PC-3 (cell line): ENCODE data around the gene EFCAB11. TPM values are rescaled to one million over a fixed set of nuclear protein-coding genes. Genes with fewer than 3 reads are reported as not detected.
A peak's percentile ranks its signal among the peaks of the same experiment; 100 is the strongest.

ENCODE experiments used
- ATAC-seq: fragments of 200-7000 bp; cut with Tn5 transposase; 2 replicates; pipeline ENCODE4 v1.9.1; 2020; ENCODE audit warnings: mild to moderate bottlenecking, moderate library complexity
- BruUV-seq: library from RNA; stranded (reverse); fragments of 400-500 nt; replicated peaks from 2 replicates; lab custom pipeline; 2021; lab: Mats Ljungman, UMichigan
- CTCF ChIA-PET: fragments of 300-600 bp; sonication (Branson Sonifier 250); formaldehyde crosslinking; loops from one replicate; lab custom pipeline; 2022; ENCODE audit warnings: antibody characterized with exemption; lab: Charles Lee
- POLR2A ChIA-PET: fragments of 300-600 bp; sonication (Branson Sonifier 250); formaldehyde crosslinking; loops from one replicate; lab custom pipeline; 2022; ENCODE audit warnings: antibody characterized with exemption; ENCODE audit not compliant: unreplicated experiment; lab: Charles Lee
- DNase-seq: peaks from one replicate; pipeline ENCODE4 v3.0.0-alpha.2; 2015
- H2AFZ ChIP-seq: fragments of 300-600 bp; sonication (generic); 2 replicates; pipeline ENCODE4 v1.6.0; 2016; ENCODE audit warnings: antibody characterized with exemption, low read length
- H3F3A ChIP-seq: fragments of 300-600 bp; sonication (generic); one replicate; pipeline ENCODE4 v1.6.0; 2017; ENCODE audit warnings: antibody characterized with exemption, low read length, control low read depth, mild to moderate bottlenecking; ENCODE audit not compliant: unreplicated experiment
- H3K27ac ChIP-seq: fragments of 300-600 bp; sonication (generic); 2 replicates; pipeline ENCODE4 v1.5.1; 2016; ENCODE audit warnings: mild to moderate bottlenecking, low read length
- H3K27me3 ChIP-seq: fragments of 300-600 bp; sonication (generic); 2 replicates; pipeline ENCODE4 v1.6.1; 2016; ENCODE audit warnings: low read length, mixed read lengths
- H3K36me3 ChIP-seq: fragments of 300-600 bp; sonication (generic); 2 replicates; pipeline ENCODE4 v1.6.1; 2016; ENCODE audit warnings: low read depth, mixed run types, low read length, mixed read lengths
- H3K4me1 ChIP-seq: fragments of 300-600 bp; sonication (generic); 2 replicates; pipeline ENCODE4 v1.5.1; 2016; ENCODE audit warnings: low read length; ENCODE audit not compliant: insufficient read depth
- H3K4me2 ChIP-seq: fragments of 300-600 bp; sonication (generic); 2 replicates; pipeline ENCODE4 v1.6.0; 2016; ENCODE audit warnings: low read length
- H3K4me3 ChIP-seq: fragments of 300-600 bp; sonication (generic); 2 replicates; pipeline ENCODE4 v1.5.1; 2016; ENCODE audit warnings: mild to moderate bottlenecking, low read length, mixed read lengths
- H3K79me2 ChIP-seq: fragments of 300-600 bp; sonication (generic); 2 replicates; pipeline ENCODE4 v1.6.1; 2017; ENCODE audit warnings: low read length, mixed read lengths
- H3K9ac ChIP-seq: fragments of 300-600 bp; sonication (generic); 2 replicates; pipeline ENCODE4 v1.6.0; 2016; ENCODE audit warnings: mild to moderate bottlenecking, low read length
- H3K9me2 ChIP-seq: fragments of 300-600 bp; sonication (generic); replicated peaks from 2 replicates; pipeline ENCODE4 v1.6.1; 2016; ENCODE audit warnings: mixed run types, low read length, mixed read lengths
- H3K9me3 ChIP-seq: fragments of 300-600 bp; sonication (generic); 2 replicates; pipeline ENCODE4 v1.6.1; 2016; ENCODE audit warnings: low read length, mixed read lengths
- H4K20me1 ChIP-seq: fragments of 300-600 bp; sonication (generic); 2 replicates; pipeline ENCODE4 v1.6.1; 2016; ENCODE audit warnings: low read length, mixed read lengths
- CTCF ChIP-seq: fragments of 300-600 bp; sonication (generic); conservative IDR thresholded peaks from 2 replicates; pipeline ENCODE4 v1.5.1; 2017; ENCODE audit warnings: antibody characterized with exemption, low read depth, mild to moderate bottlenecking, low read length
- EZH2 ChIP-seq: fragments of 300-600 bp; sonication (generic); IDR thresholded peaks from one replicate; pipeline ENCODE4 v1.6.1; 2017; ENCODE audit warnings: antibody characterized with exemption, mild to moderate bottlenecking, low read length; ENCODE audit not compliant: unreplicated experiment
- EZH2phosphoT487 ChIP-seq: fragments of 300-600 bp; sonication (generic); IDR thresholded peaks from 2 replicates; pipeline ENCODE4 v1.6.1; 2018; ENCODE audit warnings: mild to moderate bottlenecking, antibody characterized with exemption, low read length, borderline replicate concordance
- intact Hi-C: fragments of 100-400 bp; cut with micrococcal nuclease; formaldehyde crosslinking; loops from 2 replicates; pipeline ENCODE4 v1.9.0; 2023
- total RNA-seq: library from RNA; depleted of rRNA; stranded (reverse); fragments of >200 nt; gene quantifications from 2 replicates; pipeline ENCODE4 v1.2.3, GENCODE V29; 2014

Gene EFCAB11
- total RNA-seq, 1 experiment from 2014 or later: 7.0 TPM

- CTCF ChIA-PET: no interaction called here
- no peaks in the 10 kb centered on the region for H3K9me2 ChIP-seq
- TF ChIP-seq CTCF: no peak
- no peak for TF ChIP-seq EZH2phosphoT487
- TF ChIP-seq EZH2: no peak
Observed at GRCh38 chr14:89959853-89960445, 5.4 kb upstream of the EFCAB11 start.

GRCh38 chr14:89958966-89959365, 4.4 kb upstream of the EFCAB11 start:
- Histone ChIP-seq H3K9me3 (no peaks in the 10 kb centered on the region), H3K4me2 (no peak overlapping the region), H4K20me1 (peaks cover 11% of the 10 kb centered on the region; the same call in 1 of the 2 replicates), H3K4me3 (no peak overlapping the region), H3K4me1 (peaks cover 14% of the 10 kb centered on the region), H3F3A (no peaks in the 10 kb centered on the region), H2AFZ (no peak overlapping the region), H3K36me3 (peaks cover 46% of the 10 kb centered on the region), H3K27ac (no peak overlapping the region), H3K27me3 (no peaks in the 10 kb centered on the region), H3K9me2 (no peaks in the 10 kb centered on the region), H3K9ac (no peak overlapping the region), H3K79me2 (peaks cover 79% of the 10 kb centered on the region)
- intact Hi-C loops: loop anchor here (5.0 kb wide), 1 partner anchor 1397 kb away; the partner anchor contains the start of gene ZC3H14
- ATAC-seq (no peak), DNase-seq (no peak)
- POLR2A ChIA-PET: no interaction called here
- CTCF ChIA-PET: no interaction called here
- BruUV-seq: no TSS peak
- TF ChIP-seq EZH2phosphoT487: no peak
- TF ChIP-seq EZH2: no peak
- no peak for TF ChIP-seq CTCF

More at GRCh38 chr14:89959853-89960445, 5.4 kb upstream of the EFCAB11 start:
- intact Hi-C loops: loop anchor here (5.0 kb wide), 1 partner anchor 1398 kb away; the partner anchor contains the start of gene ZC3H14
- H3K79me2 ChIP-seq: peaks cover 83% of the 10 kb centered on the region
- H3K27ac ChIP-seq: no peak overlapping the region
- peaks cover 14% of the 10 kb centered on the region for H3K4me1 ChIP-seq
- H4K20me1 ChIP-seq: peaks cover 11% of the 10 kb centered on the region; the same call in 1 of the 2 replicates
- H3K27me3 ChIP-seq: no peaks in the 10 kb centered on the region
- no peak overlapping the region for H3K4me2 ChIP-seq
- BruUV-seq: no TSS peak
- no peak for ATAC-seq
- peaks cover 53% of the 10 kb centered on the region for H3K36me3 ChIP-seq
- no peaks in the 10 kb centered on the region for H3K9me3 ChIP-seq
- no peak overlapping the region for H3K4me3 ChIP-seq
- no peak overlapping the region for H2AFZ ChIP-seq
- DNase-seq: no peak
- POLR2A ChIA-PET: no interaction called here
- H3F3A ChIP-seq: no peaks in the 10 kb centered on the region
- H3K9ac ChIP-seq: no peak overlapping the region

GRCh38 chr14:89957791-89958190, 3.3 kb upstream of the EFCAB11 start:
- intact Hi-C loops: loop anchor here (5.0 kb wide), 1 partner anchor 1395 kb away; the partner anchor contains the start of gene ZC3H14
- Histone ChIP-seq H3K4me2 (peak overlapping the region; percentile 98), H3K79me2 (peaks cover 75% of the 10 kb centered on the region), H3K36me3 (peaks cover 34% of the 10 kb centered on the region), H2AFZ (no peak overlapping the region), H3K4me3 (0 out of 2 replicates have a peak overlapping the region, but pooled peaks have one; percentile 81), H3K27ac (no peak overlapping the region), H3K9ac (no peak overlapping the region), H3K9me2 (no peaks in the 10 kb centered on the region), H3K4me1 (peaks cover 20% of the 10 kb centered on the region), H4K20me1 (peaks cover 11% of the 10 kb centered on the region; the same call in 1 of the 2 replicates), H3K9me3 (no peaks in the 10 kb centered on the region), H3K27me3 (no peaks in the 10 kb centered on the region), H3F3A (no peaks in the 10 kb centered on the region)
- ATAC-seq (no peak), DNase-seq (peak; percentile 21)
- ChIA-PET CTCF (no interaction called here), POLR2A (no interaction called here)
- no peak for TF ChIP-seq EZH2phosphoT487
- TF ChIP-seq EZH2: no peak
- no peak for TF ChIP-seq CTCF
- no TSS peak for BruUV-seq
